ENCODE results near the gene POLR2E.
A peak's percentile ranks its signal among the peaks of the same experiment; 100 is the strongest.

Gene POLR2E

GRCh38 chr19:1065606-1066109 is 29.5 kb downstream of the POLR2E start:
- no peak for DNase-seq (ENCODE audit: low read depth, low spot score)

- DNase-seq (ENCODE audit: low read depth, low spot score) = peak; percentile 51
These were observed 30.2 kb downstream of the POLR2E start for GRCh38 chr19:1064661-1065605.

GRCh38 chr19:1063909-1064660 is 31.1 kb downstream of the POLR2E start:
- DNase-seq (ENCODE audit: low read depth, low spot score) = no peak

GRCh38 chr19:1063030-1063908 is 31.9 kb downstream of the POLR2E start:
- DNase-seq (ENCODE audit: low read depth, low spot score) = no peak

- DNase-seq (ENCODE audit: low read depth, low spot score) = no peak
These were observed 32.7 kb downstream of the POLR2E start for GRCh38 chr19:1062387-1063029.

- no peak for DNase-seq (ENCODE audit: low read depth, low spot score)
These were observed 33.2 kb downstream of the POLR2E start for GRCh38 chr19:1061987-1062386.

GRCh38 chr19:1060689-1061088 is 34.5 kb downstream of the POLR2E start:
- no peak for DNase-seq (ENCODE audit: low read depth, low spot score)

GRCh38 chr19:1058112-1058511 is 37.1 kb downstream of the POLR2E start:
- DNase-seq (ENCODE audit: low read depth, low spot score) = no peak

GRCh38 chr19:1057176-1057855 is 37.9 kb downstream of the POLR2E start:
- DNase-seq (ENCODE audit: low read depth, low spot score) = no peak

GRCh38 chr19:1055886-1056620 is 39.1 kb downstream of the POLR2E start:
- no peak for DNase-seq (ENCODE audit: low read depth, low spot score)

- DNase-seq (ENCODE audit: low read depth, low spot score) = no peak
These were observed 40.1 kb downstream of the POLR2E start for GRCh38 chr19:1055028-1055425.

GRCh38 chr19:1054102-1055027 is 40.8 kb downstream of the POLR2E start:
- DNase-seq (ENCODE audit: low read depth, low spot score) = no peak

- DNase-seq (ENCODE audit: low read depth, low spot score) = no peak
These were observed 41.7 kb downstream of the POLR2E start for GRCh38 chr19:1053176-1054101.

- DNase-seq (ENCODE audit: low read depth, low spot score) = no peak
These were observed 42.7 kb downstream of the POLR2E start for GRCh38 chr19:1052349-1052975.

- no peak for DNase-seq (ENCODE audit: low read depth, low spot score)
These were observed 43.4 kb downstream of the POLR2E start for GRCh38 chr19:1051791-1052190.

GRCh38 chr19:1050989-1051788 is 44.0 kb downstream of the POLR2E start:
- DNase-seq (ENCODE audit: low read depth, low spot score) = no peak

Measured in activated naive CD8-positive, alpha-beta T cell treated with anti-CD3 and anti-CD28 coated beads, Interleukin-2, amount 50 U/mL, for 16 hours (primary cell).